ENCODE measurements around the gene RASSF3. TPM values are rescaled to one million over a fixed set of nuclear protein-coding genes. Genes with fewer than 3 reads are reported as not detected.

The RASSF3 gene
- polyA plus RNA-seq, 3 donors: 6.6 to 77.9 (median 14.5) TPM

GRCh38 chr12:64587447-64587846, 22.8 kb upstream of the RASSF3 start:
- no peaks in the 10 kb centered on the region for H4K20me1 ChIP-seq (ENCODE audit: insufficient read depth, low read length)
- intact Hi-C loops (cut with micrococcal nuclease): no loop called here
- H3K4me3 ChIP-seq (replicated peaks in 1 of 3; ENCODE audit: low read depth in 2 of 3, low read length in 3 of 3): no peak overlapping the region
- H3K9ac ChIP-seq (ENCODE audit: insufficient read depth, low read length, poor library complexity, severe bottlenecking): no peak overlapping the region
- no peaks in the 10 kb centered on the region for H3K27me3 Mint-ChIP-seq (ENCODE audit: low read depth in 3 of 3)
- H3K36me3 ChIP-seq (replicated peaks in 1 of 2; ENCODE audit: control insufficient read depth in 1 of 2, insufficient read depth in 2 of 2, low read length in 2 of 2): no peaks in the 10 kb centered on the region
- peaks cover 46% of the 10 kb centered on the region for H3K4me1 Mint-ChIP-seq
- TF ChIP-seq CTCF (IDR thresholded peaks at IDR 0.05): no peak
- peaks cover 36 to 43% of the 10 kb centered on the region in 2 donors for H3K4me1 ChIP-seq (ENCODE audit: control insufficient read depth in 1 of 2, insufficient read depth in 2 of 2, low read length in 2 of 2)
- H3K27ac ChIP-seq (ENCODE audit: low read depth in 1 of 2, low read length in 2 of 2): no peak overlapping the region
- no peaks in the 10 kb centered on the region for H3K9me3 Mint-ChIP-seq
- WGBS (ENCODE audit: insufficient coverage): no CpG with 5 or more reads among the region's 5 CpGs
- H3K27ac Mint-ChIP-seq: no peak overlapping the region
- no peaks in the 10 kb centered on the region for H3K36me3 Mint-ChIP-seq
- no peaks in the 10 kb centered on the region for H3K9me3 ChIP-seq (replicated peaks in 1 of 2; ENCODE audit: control insufficient read depth in 1 of 2, insufficient read depth in 1 of 2, low read length in 2 of 2)
- H3K4me2 ChIP-seq (replicated peaks; ENCODE audit: extremely low read depth, low read length, poor library complexity, severe bottlenecking): no peak overlapping the region
- no peaks in the 10 kb centered on the region for H3K27me3 ChIP-seq (ENCODE audit: control insufficient read depth in 2 of 2, insufficient read depth in 2 of 2, low read length in 2 of 2)
- H3K79me2 ChIP-seq (ENCODE audit: insufficient read depth, low read length): no peaks in the 10 kb centered on the region
- no peak overlapping the region for H2AFZ ChIP-seq (ENCODE audit: insufficient read depth, low read depth, low read length, poor library complexity, severe bottlenecking)
- DNase-seq: no peak
- no peak overlapping the region for H3K4me3 Mint-ChIP-seq

GRCh38 chr12:64590183-64590582, 20.1 kb upstream of the RASSF3 start:
- no peak overlapping the region for H3K27ac ChIP-seq (ENCODE audit: low read depth in 1 of 2, low read length in 2 of 2)
- H3K4me1 ChIP-seq (ENCODE audit: control insufficient read depth in 1 of 2, insufficient read depth in 2 of 2, low read length in 2 of 2): peaks cover 39 to 45% of the 10 kb centered on the region in 2 donors
- intact Hi-C loops (cut with micrococcal nuclease): no loop called here
- H3K9me3 ChIP-seq (replicated peaks in 1 of 2; ENCODE audit: control insufficient read depth in 1 of 2, insufficient read depth in 1 of 2, low read length in 2 of 2): no peaks in the 10 kb centered on the region
- no peak for TF ChIP-seq CTCF (IDR thresholded peaks at IDR 0.05)
- no peaks in the 10 kb centered on the region for H3K9me3 Mint-ChIP-seq
- no peak overlapping the region for H3K9ac ChIP-seq (ENCODE audit: insufficient read depth, low read length, poor library complexity, severe bottlenecking)
- H4K20me1 ChIP-seq (ENCODE audit: insufficient read depth, low read length): no peaks in the 10 kb centered on the region
- H3K27ac Mint-ChIP-seq: no peak overlapping the region
- no peaks in the 10 kb centered on the region for H3K27me3 Mint-ChIP-seq (ENCODE audit: low read depth in 3 of 3)
- H3K27me3 ChIP-seq (ENCODE audit: control insufficient read depth in 2 of 2, insufficient read depth in 2 of 2, low read length in 2 of 2): no peaks in the 10 kb centered on the region
- no peak overlapping the region for H3K4me3 Mint-ChIP-seq
- H2AFZ ChIP-seq (ENCODE audit: insufficient read depth, low read depth, low read length, poor library complexity, severe bottlenecking): no peak overlapping the region
- H3K4me2 ChIP-seq (replicated peaks; ENCODE audit: extremely low read depth, low read length, poor library complexity, severe bottlenecking): no peak overlapping the region
- no peaks in the 10 kb centered on the region for H3K79me2 ChIP-seq (ENCODE audit: insufficient read depth, low read length)
- no CpG with 5 or more reads among the region's 1 CpG for WGBS (ENCODE audit: insufficient coverage)
- no peaks in the 10 kb centered on the region for H3K36me3 ChIP-seq (replicated peaks in 1 of 2; ENCODE audit: control insufficient read depth in 1 of 2, insufficient read depth in 2 of 2, low read length in 2 of 2)
- H3K36me3 Mint-ChIP-seq: no peaks in the 10 kb centered on the region
- no peak overlapping the region for H3K4me3 ChIP-seq (replicated peaks in 1 of 3; ENCODE audit: low read depth in 2 of 3, low read length in 3 of 3)
- DNase-seq: no peak
- H3K4me1 Mint-ChIP-seq: peaks cover 45% of the 10 kb centered on the region

All from CD14-positive monocyte (primary cell).